GM19397 (cell line): ENCODE measurements around the gene DCST1.

Source experiments
- ATAC-seq: cut with Tn5 transposase; IDR thresholded peaks from one replicate; pipeline ENCODE4 v1.9.1; 2021; ENCODE audit warnings: mild to moderate bottlenecking, moderate library complexity; ENCODE audit not compliant: unreplicated experiment

DCST1 gene

GRCh38 chr1:155083865-155084721 is 50.5 kb downstream of the DCST1 start:
- ATAC-seq: no peak

GRCh38 chr1:155084722-155085503 is 51.3 kb downstream of the DCST1 start:
- peak; percentile 77 for ATAC-seq

- ATAC-seq: no peak
Observed at GRCh38 chr1:155085504-155086127, 52.0 kb downstream of the DCST1 start.

- ATAC-seq: no peak
Observed at GRCh38 chr1:155086128-155086741, 52.6 kb downstream of the DCST1 start.

- ATAC-seq: no peak
Observed at GRCh38 chr1:155086856-155087535, 53.4 kb downstream of the DCST1 start.

GRCh38 chr1:155091071-155092051 is 57.7 kb downstream of the DCST1 start:
- no peak for ATAC-seq

- no peak for ATAC-seq
Observed at GRCh38 chr1:155092131-155092530, 58.5 kb downstream of the DCST1 start.

GRCh38 chr1:155092641-155093040 is 59.0 kb downstream of the DCST1 start:
- ATAC-seq: no peak

GRCh38 chr1:155093911-155094621 is 60.4 kb downstream of the DCST1 start:
- ATAC-seq: no peak

- no peak for ATAC-seq
Observed at GRCh38 chr1:155094622-155094948, 61.0 kb downstream of the DCST1 start.

GRCh38 chr1:155099331-155099730 is 65.7 kb downstream of the DCST1 start:
- ATAC-seq: no peak
